ENCODE results near the gene TMEM183A. TPM values are rescaled to one million over a fixed set of nuclear protein-coding genes. Genes with fewer than 3 reads are reported as not detected.

TMEM183A gene
- total RNA-seq, 1 experiment from 2014 or later, result 64.7 TPM

- Histone ChIP-seq H3K4me1 (ENCODE audit: control insufficient read depth in 1 of 2, insufficient read depth in 2 of 2, low read length in 2 of 2) (peaks cover 8 to 34% of the 10 kb centered on the region in 2 experiments), H3K4me2 (ENCODE audit: low read length) (no peak overlapping the region), H3K9me3 (ENCODE audit: control insufficient read depth in 1 of 2, insufficient read depth in 1 of 2, low read depth in 1 of 2, low read length in 2 of 2) (no peaks in the 10 kb centered on the region), H3K36me3 (ENCODE audit: control insufficient read depth in 1 of 2, insufficient read depth in 2 of 2, low read length in 2 of 2) (0 out of 4 replicates have a peak, but pooled peaks cover 0 to 3% of the 10 kb centered on the region in 2 experiments), H3K9me2 (ENCODE audit: insufficient read depth) (no peaks in the 10 kb centered on the region), H3K4me3 (replicated peaks in 1 of 2; ENCODE audit: low read depth in 1 of 2, low read length in 2 of 2) (no peak overlapping the region), H3K9ac (ENCODE audit: low read length) (no peak overlapping the region), H4K20me1 (ENCODE audit: insufficient read depth) (no peaks in the 10 kb centered on the region), H3K27me3 (ENCODE audit: insufficient read depth, low read length) (no peaks in the 10 kb centered on the region), H3K27ac (ENCODE audit: low read depth, low read length) (no peak overlapping the region), H2AFZ (ENCODE audit: low read depth, low read length, poor library complexity, severe bottlenecking) (no peak overlapping the region), H3K79me2 (ENCODE audit: insufficient read depth, low read length) (no peaks in the 10 kb centered on the region)
- DNase-seq (ENCODE audit: low read depth, low spot score) (no peak), ATAC-seq (no peak)
- CTCF ChIA-PET, result interaction anchor here (2.4 kb wide), 1 partner anchor 223 kb away, joined by 15 read pairs; no protein-coding TSS in a partner anchor
- TF ChIP-seq REST (IDR thresholded peaks at IDR 0.05; ENCODE audit: low read depth) (no peak), EGR1 (IDR thresholded peaks at IDR 0.05; ENCODE audit: low read depth) (no peak), YY1 (IDR thresholded peaks at IDR 0.05; ENCODE audit: extremely low read depth, insufficient replicate concordance, low read depth, low read length) (no peak), ZBTB33 (IDR thresholded peaks at IDR 0.05; ENCODE audit: extremely low read depth, insufficient replicate concordance, low read length) (no peak)
- intact Hi-C loops (cut with micrococcal nuclease), result no loop called here
- RAD21 ChIA-PET (ENCODE audit: low non-redundant PET in 1 of 2, low total read pairs in 2 of 2, uncharacterized antibody in 2 of 2, unreplicated experiment in 2 of 2), result interaction anchor here in 1 of 2 experiments (1.1 kb wide), 1 partner anchor 222 kb away, joined by 3 read pairs; no protein-coding TSS in a partner anchor
- POLR2A ChIA-PET, result no interaction called here
- no TSS peak for BruUV-seq (replicated peaks)
Observed at GRCh38 chr1:203045336-203045735, 38.2 kb downstream of the TMEM183A start.
